RCC 7860 (cell line): ENCODE measurements around the gene NBEAL1.
"Not testable (repeated sequence)": the region's sequence is repeated elsewhere in the genome, so short reads cannot be mapped to it uniquely, and the experiment has no call there.

Source experiments
- DNase-seq: peaks from one replicate; pipeline ENCODE4 v3.0.0-alpha.2; 2015; ENCODE audit warnings: low spot score
- FAIRE-seq: peaks from 2 replicates; lab custom pipeline; 2012; peaks lifted over from hg19 to GRCh38; lab: Jason Lieb, UNC

NBEAL1 gene

DNA sequence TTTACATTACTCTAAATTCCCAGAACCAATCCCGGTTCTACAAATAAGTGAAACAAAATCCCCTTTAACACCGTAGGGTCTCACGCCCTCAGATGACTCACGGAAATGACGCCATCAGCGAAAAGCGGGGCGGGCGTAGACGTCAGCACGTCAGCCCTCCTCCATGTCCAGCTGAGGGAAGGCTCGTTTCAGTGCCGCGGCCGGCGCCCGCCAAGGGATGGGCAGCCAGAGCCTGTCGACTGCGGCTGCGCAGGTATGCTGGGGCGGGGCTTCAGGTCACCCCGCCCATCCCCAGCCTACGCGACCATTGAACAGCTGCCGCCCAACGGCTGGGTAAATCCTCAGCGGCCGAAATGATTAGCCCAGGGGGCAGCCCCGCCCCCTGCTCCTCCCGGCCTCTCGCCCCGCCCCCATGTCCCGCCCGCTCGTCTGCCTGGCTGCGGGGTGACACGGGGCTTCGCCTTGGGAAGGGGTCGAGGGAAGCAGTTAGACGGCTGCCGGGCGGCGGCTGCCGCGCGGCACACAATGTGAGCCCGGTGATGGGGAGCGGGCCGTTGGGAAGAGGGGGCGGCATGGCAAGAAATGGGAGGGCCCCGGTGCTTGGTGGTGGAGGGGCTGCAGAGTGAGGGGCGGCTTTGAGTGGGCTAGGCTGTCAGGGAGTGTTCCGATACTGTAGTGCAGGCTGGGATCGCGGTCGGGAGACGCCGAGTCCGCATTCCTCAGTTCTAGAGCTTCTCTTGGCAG is at the start of gene NBEAL1:
TSS of gene NBEAL1 (plus strand) at position 420 of the 744 bp plus-strand sequence. CDS start 1,510 bp downstream, outside the sequence.
- peak; percentile 96 for DNase-seq
- FAIRE-seq: peak; percentile 91

GRCh38 chr2:202965810-202966460 is 48.7 kb upstream of the NBEAL1 start:
- DNase-seq (peak; percentile 80), FAIRE-seq (peak; percentile 83)

GRCh38 chr2:202969404-202969803 is 45.3 kb upstream of the NBEAL1 start:
- DNase-seq, FAIRE-seq: not testable (repeated sequence)

DNA sequence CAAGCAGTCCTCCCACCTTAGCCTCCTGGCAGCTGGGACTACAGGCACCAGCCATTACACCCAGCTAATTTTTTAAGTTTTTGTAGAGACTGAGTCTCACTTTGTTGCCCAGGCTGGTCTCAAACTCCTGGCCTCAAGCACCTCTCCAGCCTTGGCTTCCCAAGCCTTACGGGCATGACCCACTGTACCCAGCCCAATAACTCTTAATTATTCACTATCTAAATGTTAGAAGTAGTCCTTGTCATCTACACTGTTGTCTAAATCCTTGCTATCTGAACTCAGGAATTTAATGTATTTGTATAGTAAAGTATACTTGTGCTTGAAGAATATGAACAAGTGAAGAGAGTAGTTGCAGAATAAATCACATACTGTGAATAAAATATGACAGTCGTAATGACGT is 37.9 kb upstream of the NBEAL1 start:
- FAIRE-seq: no peak

GRCh38 chr2:202982779-202983491 is 31.7 kb upstream of the NBEAL1 start:
- FAIRE-seq (no peak), DNase-seq (no peak)

More for the DNA sequence above, 37.9 kb upstream of the NBEAL1 start:
- no peak for DNase-seq

GRCh38 chr2:202989749-202990148 is 24.9 kb upstream of the NBEAL1 start:
- FAIRE-seq (no peak), DNase-seq (no peak)

DNA sequence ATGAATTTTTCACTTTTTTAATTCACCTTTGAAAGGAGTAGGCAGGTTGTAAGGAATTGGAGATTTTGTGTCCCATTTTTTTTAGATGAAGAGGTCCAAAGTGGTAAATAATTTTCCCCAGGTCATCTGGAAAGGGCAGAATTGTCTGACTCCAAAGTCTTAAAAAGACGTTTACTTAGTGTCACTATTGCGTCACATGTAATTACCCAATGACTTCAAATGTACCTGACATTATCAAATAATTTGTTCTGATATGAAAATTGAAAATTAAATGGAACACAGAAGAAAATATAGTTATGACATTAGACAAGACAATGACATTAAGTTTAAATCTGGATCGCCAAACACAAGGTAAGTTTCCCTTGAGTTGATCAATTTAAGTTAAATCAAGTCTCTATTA is 24.2 kb upstream of the NBEAL1 start:
- FAIRE-seq (no peak), DNase-seq (no peak)

DNA sequence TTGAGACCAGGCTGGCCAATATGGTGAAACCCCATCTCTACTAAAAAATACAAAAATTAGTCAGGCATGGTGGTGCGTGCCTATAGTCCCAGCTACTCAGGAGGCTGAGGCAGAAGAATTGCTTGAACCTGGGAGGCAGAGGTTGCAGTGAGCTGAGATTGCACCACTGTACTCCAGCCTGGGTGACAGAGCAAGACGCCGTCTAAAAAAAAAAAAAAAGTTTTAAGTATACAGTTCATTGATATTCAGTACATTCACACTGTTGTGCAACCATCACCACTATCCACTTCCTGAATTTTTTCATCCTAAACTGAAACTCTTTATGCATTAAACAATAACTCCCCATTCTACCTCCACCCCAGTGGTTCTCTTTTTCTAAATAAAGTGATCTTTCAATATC is 17.6 kb upstream of the NBEAL1 start:
- DNase-seq, FAIRE-seq: not testable (repeated sequence)

DNA sequence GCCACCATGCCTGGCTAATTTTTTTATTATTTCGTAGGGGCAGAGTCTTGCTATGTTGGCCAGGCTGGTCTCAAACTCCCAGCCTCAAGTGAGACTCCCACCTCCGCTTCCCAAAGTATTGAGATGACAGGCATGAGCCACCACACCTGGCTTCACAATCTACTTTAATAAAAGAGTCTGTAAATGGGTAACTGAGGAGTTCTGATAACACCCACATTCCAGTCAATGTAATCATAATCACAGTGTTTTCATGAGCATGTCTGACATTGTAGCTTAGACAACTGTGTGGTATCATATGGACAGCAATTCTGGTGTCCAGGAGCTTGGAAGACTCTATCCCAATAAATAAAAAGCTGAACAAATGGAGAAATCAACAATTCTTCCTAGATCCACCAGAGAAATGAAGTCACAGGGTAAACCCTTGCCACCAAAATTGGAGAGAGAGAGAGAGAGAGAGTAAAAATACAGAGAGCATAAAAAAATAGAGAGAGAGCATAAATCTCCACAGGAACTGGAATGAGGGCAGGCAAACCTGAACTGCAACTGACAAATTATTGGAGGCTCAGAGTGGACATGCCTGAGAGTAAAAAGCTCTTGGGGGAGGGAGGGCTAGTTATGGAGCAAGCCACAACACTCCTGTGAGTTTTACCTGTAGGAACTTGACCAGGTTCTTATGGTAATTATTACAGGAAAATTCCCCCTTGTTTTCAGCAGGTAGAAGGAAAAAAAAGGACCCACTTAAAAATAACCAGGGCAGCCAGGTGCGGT is 12.4 kb upstream of the NBEAL1 start:
- no peak for FAIRE-seq
- peak; percentile 54 for DNase-seq

GRCh38 chr2:203003716-203004115 is 11.0 kb upstream of the NBEAL1 start:
- DNase-seq: no peak
- FAIRE-seq: no peak

- DNase-seq (no peak), FAIRE-seq (no peak)
Observed at GRCh38 chr2:203016716-203017115, 2.0 kb downstream of the NBEAL1 start.

- FAIRE-seq (no peak), DNase-seq (no peak)
Observed at GRCh38 chr2:203018181-203018580, 3.5 kb downstream of the NBEAL1 start.

- DNase-seq (no peak), FAIRE-seq (no peak)
Observed at GRCh38 chr2:203019142-203019541, 4.5 kb downstream of the NBEAL1 start.

- no peak for DNase-seq
- FAIRE-seq: no peak
Observed at GRCh38 chr2:203021991-203022390, 7.3 kb downstream of the NBEAL1 start.

GRCh38 chr2:203022751-203023150 is 8.1 kb downstream of the NBEAL1 start:
- DNase-seq (no peak), FAIRE-seq (peak; percentile 8)

DNA sequence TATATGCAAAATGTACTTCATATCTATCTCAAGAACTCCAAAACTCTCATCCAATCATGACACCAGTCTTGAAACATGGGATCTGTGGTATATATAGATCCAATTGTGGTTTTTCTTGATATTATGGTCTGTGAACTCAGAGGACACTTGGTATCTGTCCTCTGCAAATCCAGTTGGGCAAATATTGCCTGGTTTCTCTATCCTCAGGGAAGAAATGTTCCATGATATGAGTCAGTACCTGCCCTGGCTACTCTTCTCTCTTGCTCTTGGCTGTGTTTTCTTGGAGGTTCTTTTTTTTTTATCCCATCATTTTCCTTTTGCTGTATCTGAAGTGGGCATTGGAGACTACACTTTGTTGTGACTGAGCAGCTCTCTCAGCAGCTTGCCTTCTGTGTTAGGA is 10.9 kb downstream of the NBEAL1 start:
- DNase-seq: no peak
- no peak for FAIRE-seq

DNA sequence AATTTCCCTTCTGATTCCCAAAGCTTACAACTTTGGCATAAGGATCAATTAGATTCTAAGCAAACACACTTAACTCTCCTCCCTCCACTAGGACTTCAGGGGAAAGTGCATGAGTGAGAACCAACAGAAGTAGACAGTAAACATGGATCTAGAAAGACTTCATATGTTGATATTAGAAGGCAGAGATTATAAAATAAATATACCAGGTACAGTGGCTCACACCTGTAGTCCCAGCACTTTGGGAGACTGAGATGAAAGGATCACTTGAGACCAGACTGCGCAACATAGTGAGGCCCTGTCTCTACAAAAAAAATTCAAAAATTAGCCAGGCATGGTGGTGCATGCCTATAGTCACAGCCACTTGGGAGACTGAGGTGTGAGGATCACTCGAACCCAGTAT is 15.9 kb downstream of the NBEAL1 start:
- no peak for FAIRE-seq

GRCh38 chr2:203030991-203031390 is 16.3 kb downstream of the NBEAL1 start:
- DNase-seq: no peak
- FAIRE-seq: no peak

More for the DNA sequence above, 15.9 kb downstream of the NBEAL1 start:
- no peak for DNase-seq

- DNase-seq (no peak), FAIRE-seq (no peak)
Observed at GRCh38 chr2:203033395-203033794, 18.7 kb downstream of the NBEAL1 start.

DNA sequence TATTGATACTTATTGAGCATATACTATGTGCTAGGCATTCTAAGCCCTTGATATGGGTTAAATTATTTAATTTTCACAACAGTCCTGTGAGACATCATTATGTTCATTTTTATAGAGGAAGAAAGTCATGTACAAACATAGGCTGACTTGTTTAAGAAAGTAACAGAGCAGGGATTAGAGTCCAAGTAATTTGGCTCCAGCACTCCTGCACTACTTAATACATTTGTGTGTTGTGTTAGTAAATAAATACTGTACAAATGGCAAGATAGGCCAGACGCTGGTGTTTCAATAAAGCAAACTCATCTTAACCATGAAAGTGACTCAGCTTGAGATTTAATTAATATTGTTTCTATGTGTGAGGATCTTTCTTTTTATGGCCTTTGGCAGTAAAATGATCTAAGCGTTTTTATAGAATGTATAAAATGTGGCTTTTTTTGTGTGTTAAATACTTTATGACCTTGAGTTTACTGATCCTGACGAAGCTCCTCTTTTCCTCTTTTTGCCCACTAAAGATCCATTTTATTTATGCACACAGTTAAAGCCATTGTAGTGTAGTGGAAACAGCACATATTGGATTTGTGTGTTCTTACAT is 21.3 kb downstream of the NBEAL1 start:
- no peak for FAIRE-seq

More for the DNA sequence above, 21.3 kb downstream of the NBEAL1 start:
- no peak for DNase-seq
